IMR-90 (cell line): ENCODE data around the gene KANSL1L. TPM values are rescaled to one million over a fixed set of nuclear protein-coding genes. Genes with fewer than 3 reads are reported as not detected.

Experiments
- ATAC-seq: fragments of 200-7000 bp; cut with Tn5 transposase; 2 replicates; pipeline ENCODE4 v1.9.1; 2020; ENCODE audit warnings: low read depth, mild to moderate bottlenecking, moderate library complexity
- BruUV-seq: library from RNA; stranded (reverse); fragments of 400-500 nt; replicated peaks from 2 replicates; lab custom pipeline; 2021; lab: Mats Ljungman, UMichigan
- CTCF ChIA-PET: fragments of 300-600 bp; formaldehyde crosslinking; extraction: SDS; loops from one replicate; lab custom pipeline; 2021; ENCODE audit warnings: antibody characterized with exemption; lab: Yijun Ruan, JAX
- POLR2A ChIA-PET: fragments of 300-600 bp; sonication (Branson Sonifier 250); formaldehyde crosslinking; loops from one replicate; lab custom pipeline; 2022; ENCODE audit warnings: antibody characterized with exemption; ENCODE audit not compliant: unreplicated experiment; lab: Charles Lee
- DNase-seq: peaks from one replicate; pipeline ENCODE4 v3.0.0; 2013
- H2AFZ ChIP-seq: replicated peaks from 2 replicates; pipeline ENCODE3; 2013; ENCODE audit warnings: low read length, mild to moderate bottlenecking; ENCODE audit not compliant: poor library complexity
- H2AK5ac ChIP-seq: 2 replicates; pipeline ENCODE4 v1.6.1; 2013; ENCODE audit warnings: low read depth, low read length, inconsistent platforms
- H2AK9ac ChIP-seq: replicated peaks from 2 replicates; pipeline ENCODE3; 2013; ENCODE audit warnings: mild to moderate bottlenecking, low read depth, low read length, moderate library complexity; ENCODE audit not compliant: poor library complexity
- H2BK120ac ChIP-seq: 2 replicates; pipeline ENCODE4 v1.6.1; 2013; ENCODE audit warnings: low read depth, low read length, inconsistent platforms
- H2BK15ac ChIP-seq: 3 replicates; pipeline ENCODE4 v1.6.1; 2013; ENCODE audit warnings: low read depth, low read length, inconsistent platforms
- H2BK20ac ChIP-seq: 2 replicates; pipeline ENCODE4 v1.6.1; 2013; ENCODE audit warnings: low read depth, mild to moderate bottlenecking, inconsistent platforms, low read length, moderate library complexity
- H2BK5ac ChIP-seq: 2 replicates; pipeline ENCODE4 v1.6.1; 2013; ENCODE audit warnings: mild to moderate bottlenecking, low read depth, low read length, inconsistent platforms; ENCODE audit not compliant: poor library complexity, severe bottlenecking
- H3K14ac ChIP-seq: replicated peaks from 2 replicates; pipeline ENCODE4 v1.6.1; 2013; ENCODE audit warnings: low read depth, low read length, inconsistent platforms
- H3K18ac ChIP-seq: 2 replicates; pipeline ENCODE4 v1.6.1; 2013; ENCODE audit warnings: low read depth, low read length, control low read depth
- H3K23ac ChIP-seq: 2 replicates; pipeline ENCODE4 v1.6.1; 2013; ENCODE audit warnings: low read depth, low read length, inconsistent platforms
- H3K27ac ChIP-seq: 2 replicates; pipeline ENCODE4 v1.5.1; 2013; ENCODE audit warnings: mild to moderate bottlenecking, control low read depth, low read length; ENCODE audit not compliant: insufficient read depth
- H3K27me3 ChIP-seq: 2 replicates; pipeline ENCODE4 v1.6.1; 2013; ENCODE audit warnings: low read length; ENCODE audit not compliant: control insufficient read depth, insufficient read depth
- H3K36me3 ChIP-seq: 2 replicates; pipeline ENCODE4 v1.6.1; 2013; ENCODE audit warnings: low read length, mixed read lengths; ENCODE audit not compliant: control insufficient read depth, insufficient read depth
- H3K4ac ChIP-seq: 2 replicates; pipeline ENCODE4 v1.6.1; 2013; ENCODE audit warnings: low read depth, low read length, inconsistent platforms
- H3K4me1 ChIP-seq: 2 replicates; pipeline ENCODE4 v1.6.1; 2013; ENCODE audit warnings: low read length, mixed read lengths; ENCODE audit not compliant: control insufficient read depth, insufficient read depth
- H3K4me2 ChIP-seq: 2 replicates; pipeline ENCODE4 v1.6.1; 2013; ENCODE audit warnings: low read depth, mild to moderate bottlenecking, control low read depth, low read length, moderate library complexity
- H3K4me3 ChIP-seq: 2 replicates; pipeline ENCODE4 v1.5.1; 2013; ENCODE audit warnings: low read depth, mild to moderate bottlenecking, control low read depth, low read length, moderate library complexity; ENCODE audit not compliant: insufficient read depth
- H3K56ac ChIP-seq: 2 replicates; pipeline ENCODE4 v1.6.1; 2013; ENCODE audit warnings: low read length, inconsistent platforms; ENCODE audit not compliant: insufficient read depth; ENCODE audit errors: extremely low read depth
- H3K79me1 ChIP-seq, 2 experiments: 2 replicates each; pipeline ENCODE4 v1.6.1; 2013; ENCODE audit warnings: low read length in 2 of 2, inconsistent platforms in 1 of 2, low read depth in 1 of 2
- H3K9ac ChIP-seq: 2 replicates; pipeline ENCODE4 v1.6.1; 2013; ENCODE audit warnings: low read depth, low read length, control low read depth
- H3K9me1 ChIP-seq: 2 replicates; pipeline ENCODE4 v1.6.1; 2013; ENCODE audit warnings: low read length, inconsistent platforms; ENCODE audit not compliant: insufficient read depth
- H3K9me3 ChIP-seq: 2 replicates; pipeline ENCODE4 v1.6.1; 2013; ENCODE audit warnings: low read length; ENCODE audit not compliant: control insufficient read depth, insufficient read depth
- H4K20me1 ChIP-seq: 2 replicates; pipeline ENCODE4 v1.6.1; 2013; ENCODE audit warnings: low read length, inconsistent platforms; ENCODE audit not compliant: insufficient read depth
- H4K5ac ChIP-seq: 2 replicates; pipeline ENCODE4 v1.6.1; 2013; ENCODE audit warnings: mild to moderate bottlenecking, low read depth, low read length, control low read depth
- H4K8ac ChIP-seq, 2 experiments: 2 replicates each; pipeline ENCODE4 v1.6.1; 2013; ENCODE audit warnings: low read depth in 2 of 2, low read length in 2 of 2, control low read depth in 1 of 2, inconsistent platforms in 1 of 2
- H4K91ac ChIP-seq: 2 replicates; pipeline ENCODE4 v1.6.1; 2013; ENCODE audit warnings: low read depth, low read length, inconsistent platforms; ENCODE audit not compliant: insufficient read depth
- RCOR1 ChIP-seq: IDR thresholded peaks from 2 replicates; pipeline ENCODE4 v1.6.1; 2012; ENCODE audit warnings: mild to moderate bottlenecking, low read length, improper control_type of control experiment; ENCODE audit not compliant: insufficient replicate concordance
- WGBS, 2 experiments: methylation state at CpG; one replicate each; pipeline versions ENCODE4 v1.1.5 to v1.1.7; 2013; ENCODE audit warnings: missing lambda C conversion rate in 2 of 2; ENCODE audit not compliant: insufficient read length in 1 of 2; ENCODE audit errors: extremely low coverage in 2 of 2; 5-methylcytosine and 5-hydroxymethylcytosine counted together
- dilution Hi-C: fragments of 300-500 bp; cut with HindIII; formaldehyde crosslinking; loops from one replicate; pipeline ENCODE4 v1.14.3; 2018; ENCODE audit warnings: low sequenced_read_pairs; ENCODE audit not compliant: unreplicated experiment
- in situ Hi-C: fragments of 300-500 bp; cut with MboI; formaldehyde crosslinking; loops from 3 replicates; pipeline ENCODE4 v1.14.3; 2019; ENCODE audit warnings: low sequenced_read_pairs, inconsistent platforms, mixed read lengths
- intact Hi-C: fragments of 100-400 bp; cut with micrococcal nuclease; formaldehyde crosslinking; loops from 2 replicates; pipeline ENCODE4 v1.10.0; 2022
- polyA plus RNA-seq, 3 experiments: library from polyadenylated mRNA; depleted of rRNA; stranded (reverse); fragments of >200 nt; gene quantifications; 2 replicates each; pipeline ENCODE4 v1.2.3, GENCODE V29; 2012; ENCODE audit warnings: low replicate concordance in 1 of 3
- total RNA-seq: library from RNA; depleted of rRNA; stranded (reverse); fragments of >200 nt; gene quantifications from 2 replicates; pipeline ENCODE4 v1.2.3, GENCODE V29; 2012

Gene KANSL1L
- total and polyA plus RNA-seq, 2 of the 4 experiments (the other 2 are of a cell fraction) = 3.1 to 7.2 TPM

DNA sequence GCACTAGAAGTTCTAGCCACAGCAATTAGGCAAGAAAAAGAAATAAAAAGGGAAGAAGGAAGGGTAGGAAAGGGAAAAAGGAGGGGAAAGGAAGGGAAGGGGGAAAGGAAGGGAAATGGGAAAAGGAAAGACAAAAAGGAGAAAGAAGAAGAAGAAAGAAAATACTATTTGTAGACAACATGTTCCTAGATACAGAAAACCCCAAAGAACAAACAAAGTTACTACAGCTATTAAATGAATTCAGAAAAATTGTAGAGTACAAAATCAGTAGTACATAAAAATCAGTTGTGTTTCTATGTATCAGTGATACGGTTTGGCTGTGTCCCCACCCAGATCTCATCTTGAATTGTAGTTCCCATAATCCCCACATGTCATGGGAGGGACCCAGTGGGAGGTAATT, 116.5 kb downstream of the KANSL1L start:
- Histone ChIP-seq H4K8ac (no peak overlapping the region), H3K9ac (no peak overlapping the region), H3K36me3 (no peaks in the 10 kb centered on the region), H2BK5ac (no peak overlapping the region), H4K91ac (no peak overlapping the region), H2AFZ (no peak overlapping the region), H3K56ac (no peak overlapping the region), H3K9me3 (no peaks in the 10 kb centered on the region), H3K4ac (no peak overlapping the region), H3K4me2 (no peak overlapping the region), H3K27me3 (no peaks in the 10 kb centered on the region), H2BK120ac (no peak overlapping the region), H3K4me1 (no peaks in the 10 kb centered on the region), H2AK9ac (no peak overlapping the region), H2BK15ac (no peak overlapping the region), H2AK5ac (no peak overlapping the region), H3K4me3 (no peak overlapping the region), H4K20me1 (no peaks in the 10 kb centered on the region), H3K14ac (no peak overlapping the region), H2BK20ac (no peak overlapping the region), H4K5ac (no peak overlapping the region), H3K27ac (no peak overlapping the region), H3K79me1 (no peaks in the 10 kb centered on the region), H3K23ac (no peak overlapping the region), H3K9me1 (no peaks in the 10 kb centered on the region), H3K18ac (no peak overlapping the region)
- intact Hi-C loops (no loop called here), in situ Hi-C loops (no loop called here), dilution Hi-C loops (no loop called here)
- WGBS, 2 experiments = no CpG with 5 or more reads among the region's 1 CpG
- no TSS peak for BruUV-seq
- ATAC-seq (no peak), DNase-seq (no peak)
- ChIA-PET POLR2A (no interaction called here), CTCF (no interaction called here)
- TF ChIP-seq RCOR1 = no peak
